BJ (cell line): ENCODE data around the gene DGAT2. TPM values are rescaled to one million over a fixed set of nuclear protein-coding genes. Genes with fewer than 3 reads are reported as not detected.

ENCODE experiments used
- CTCF ChIA-PET: fragments of 350-600 bp; formaldehyde crosslinking; extraction: SDS; loops from one replicate; lab custom pipeline; 2021; ENCODE audit warnings: antibody characterized with exemption, inconsistent platforms; lab: Yijun Ruan, JAX
- POLR2A ChIA-PET: fragments of 300-600 bp; sonication (Branson Sonifier 250); formaldehyde crosslinking; extraction: SDS; loops from one replicate; lab custom pipeline; 2021; ENCODE audit warnings: antibody characterized with exemption; lab: Charles Lee
- DNase-seq: peaks from one replicate; pipeline ENCODE4 v3.0.0-alpha.2; 2011; ENCODE audit warnings: low read depth
- H3K27me3 ChIP-seq: 2 replicates; pipeline ENCODE4 v1.6.0; 2011; ENCODE audit warnings: low read length; ENCODE audit not compliant: control insufficient read depth, insufficient read depth
- H3K36me3 ChIP-seq: 2 replicates; pipeline ENCODE4 v1.5.1; 2011; ENCODE audit warnings: low read length; ENCODE audit not compliant: control insufficient read depth, insufficient read depth
- H3K4me3 ChIP-seq: 2 replicates; pipeline ENCODE4 v1.5.1; 2011; ENCODE audit warnings: low read depth, mild to moderate bottlenecking, control low read depth, low read length
- polyA plus RNA-seq: library from polyadenylated mRNA; depleted of rRNA; stranded (reverse); fragments of >200 nt; gene quantifications from 2 replicates; pipeline ENCODE4 v1.2.3, GENCODE V29; 2011
- TF ChIP-seq, protein P1 (sequence below): IDR thresholded peaks from 2 replicates; pipeline ENCODE4 v1.5.1; 2011; ENCODE audit warnings: low read depth, mild to moderate bottlenecking, control low read depth, inconsistent platforms, low read length, moderate library complexity; ENCODE audit not compliant: insufficient read depth

Gene DGAT2
- polyA plus RNA-seq, 1 experiment, result 2.6 TPM

DNA sequence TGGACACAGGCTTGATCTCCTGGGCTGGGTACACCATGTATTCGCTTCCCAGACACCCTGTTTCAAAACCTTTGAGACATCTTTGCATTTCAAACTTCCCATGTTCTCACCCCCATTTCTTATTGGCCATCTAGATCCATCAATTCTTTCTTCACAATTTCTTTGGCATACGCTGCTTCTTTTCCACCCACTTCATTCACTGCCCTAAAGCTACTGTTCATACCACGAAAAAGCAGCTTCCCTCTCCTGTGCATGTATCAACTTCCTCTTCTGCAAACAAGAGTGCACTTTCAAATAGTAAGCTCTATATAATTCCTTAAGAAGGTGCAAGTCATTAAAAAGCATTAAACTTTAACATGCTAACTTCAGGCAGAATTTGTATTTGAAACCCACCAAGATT is 67.8 kb downstream of the DGAT2 start:
- ChIA-PET POLR2A (no interaction called here), CTCF (no interaction called here)
- TF ChIP-seq, protein P1, sequence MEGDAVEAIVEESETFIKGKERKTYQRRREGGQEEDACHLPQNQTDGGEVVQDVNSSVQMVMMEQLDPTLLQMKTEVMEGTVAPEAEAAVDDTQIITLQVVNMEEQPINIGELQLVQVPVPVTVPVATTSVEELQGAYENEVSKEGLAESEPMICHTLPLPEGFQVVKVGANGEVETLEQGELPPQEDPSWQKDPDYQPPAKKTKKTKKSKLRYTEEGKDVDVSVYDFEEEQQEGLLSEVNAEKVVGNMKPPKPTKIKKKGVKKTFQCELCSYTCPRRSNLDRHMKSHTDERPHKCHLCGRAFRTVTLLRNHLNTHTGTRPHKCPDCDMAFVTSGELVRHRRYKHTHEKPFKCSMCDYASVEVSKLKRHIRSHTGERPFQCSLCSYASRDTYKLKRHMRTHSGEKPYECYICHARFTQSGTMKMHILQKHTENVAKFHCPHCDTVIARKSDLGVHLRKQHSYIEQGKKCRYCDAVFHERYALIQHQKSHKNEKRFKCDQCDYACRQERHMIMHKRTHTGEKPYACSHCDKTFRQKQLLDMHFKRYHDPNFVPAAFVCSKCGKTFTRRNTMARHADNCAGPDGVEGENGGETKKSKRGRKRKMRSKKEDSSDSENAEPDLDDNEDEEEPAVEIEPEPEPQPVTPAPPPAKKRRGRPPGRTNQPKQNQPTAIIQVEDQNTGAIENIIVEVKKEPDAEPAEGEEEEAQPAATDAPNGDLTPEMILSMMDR, result no peak
- Histone ChIP-seq H3K27me3 (no peaks in the 10 kb centered on the region), H3K4me3 (no peak overlapping the region), H3K36me3 (no peaks in the 10 kb centered on the region)
- DNase-seq, result no peak

- POLR2A ChIA-PET, result no interaction called here
- TF ChIP-seq, protein P1, result no peak
- no peaks in the 10 kb centered on the region for H3K27me3 ChIP-seq
- no peak for DNase-seq
- CTCF ChIA-PET, result interaction anchor here (1.0 to 1.3 kb wide), 2 partner anchors 29 to 37 kb away, joined by 3 to 6 read pairs; no protein-coding TSS in a partner anchor
- H3K4me3 ChIP-seq, result no peak overlapping the region
- no peaks in the 10 kb centered on the region for H3K36me3 ChIP-seq
These were observed 71.3 kb downstream of the DGAT2 start for GRCh38 chr11:75839851-75840250.

- CTCF ChIA-PET, result no interaction called here
- H3K27me3 ChIP-seq, result no peaks in the 10 kb centered on the region
- POLR2A ChIA-PET, result no interaction called here
- TF ChIP-seq, protein P1, result no peak
- H3K4me3 ChIP-seq, result no peak overlapping the region
- no peaks in the 10 kb centered on the region for H3K36me3 ChIP-seq
- no peak for DNase-seq
These were observed 71.9 kb downstream of the DGAT2 start for GRCh38 chr11:75840522-75840921.

DNA sequence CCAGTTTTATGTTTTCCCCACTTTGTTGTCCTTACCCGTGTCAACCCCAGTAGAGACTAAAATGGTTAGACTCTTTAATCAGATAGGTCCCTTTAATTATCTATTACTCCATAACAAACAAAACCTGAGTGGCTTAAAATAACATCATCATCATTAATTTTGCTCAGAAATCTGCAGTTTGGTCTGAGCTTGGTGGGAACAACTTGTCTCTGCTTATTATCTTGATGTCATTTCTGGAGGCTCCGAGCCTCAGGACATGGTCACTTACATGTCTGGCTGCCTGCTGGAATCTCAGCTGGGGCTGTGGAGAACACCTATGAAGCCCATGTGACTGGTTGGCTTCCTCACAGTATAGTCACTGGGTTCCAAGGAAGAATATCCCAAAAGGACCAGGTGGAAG is 73.2 kb downstream of the DGAT2 start:
- TF ChIP-seq, protein P1, result no peak
- CTCF ChIA-PET, result no interaction called here
- POLR2A ChIA-PET, result no interaction called here
- no peak for DNase-seq
- Histone ChIP-seq H3K4me3 (no peak overlapping the region), H3K36me3 (no peaks in the 10 kb centered on the region), H3K27me3 (no peaks in the 10 kb centered on the region)

GRCh38 chr11:75845324-75845723 is 76.7 kb downstream of the DGAT2 start:
- ChIA-PET CTCF (no interaction called here), POLR2A (no interaction called here)
- Histone ChIP-seq H3K36me3 (no peaks in the 10 kb centered on the region), H3K27me3 (no peaks in the 10 kb centered on the region), H3K4me3 (no peak overlapping the region)
- TF ChIP-seq, protein P1, result no peak
- no peak for DNase-seq
